Ovary (tissue), 9 donors: ENCODE measurements around the gene GLTPD2. TPM values are rescaled to one million over a fixed set of nuclear protein-coding genes. Genes with fewer than 3 reads are reported as not detected.

Experiments used
- DNase-seq, 5 donors: peaks; one replicate each; pipeline ENCODE4 v3.0.0-alpha.2; 2019 to 2020
- H3K27ac ChIP-seq, 2 donors: fragments of 200-600 bp; one replicate each; pipeline versions ENCODE4 v1.5.1 to v1.8.0; 2019 to 2022
- H3K27me3 ChIP-seq: fragments of 200-600 bp; one replicate; pipeline ENCODE4 v1.8.0; 2022
- H3K36me3 ChIP-seq: fragments of 200-600 bp; sonication (generic); one replicate; pipeline ENCODE4 v1.5.1; 2019
- H3K4me1 ChIP-seq: one replicate; pipeline ENCODE4 v1.8.1; 2013; ENCODE audit warnings: mild to moderate bottlenecking, moderate library complexity; ENCODE audit not compliant: insufficient read depth
- H3K4me3 ChIP-seq: fragments of 200-600 bp; sonication (generic); one replicate; pipeline ENCODE4 v1.5.1; 2017
- H3K9me3 ChIP-seq, 2 donors: fragments of 200-600 bp in 1 of 2; sonication (generic) in 1 of 2; one replicate each; pipeline versions ENCODE4 v1.5.1 to v1.8.1; 2013 to 2019; ENCODE audit warnings: mild to moderate bottlenecking in 1 of 2, moderate library complexity in 1 of 2
- EP300 ChIP-seq: sonication (generic); formaldehyde crosslinking; IDR thresholded peaks from one replicate; pipeline ENCODE4 v1.6.1; 2017; ENCODE audit warnings: antibody characterized with exemption
- POLR2A ChIP-seq: fragments of 450-650 bp; IDR thresholded peaks from one replicate; pipeline ENCODE4 v1.6.1; 2017; ENCODE audit warnings: antibody characterized with exemption, mild to moderate bottlenecking, moderate library complexity
- WGBS, 3 donors: extraction: QIAGEN DNeasy Blood & Tissue Kit in 1 of 3; methylation state at CpG; one replicate each; pipeline versions ENCODE4 v1.1.5 to v1.1.7; 2013 to 2017; 5-methylcytosine and 5-hydroxymethylcytosine counted together
- intact Hi-C, 4 donors: fragments of 100-400 bp; cut with DNase I; formaldehyde crosslinking; loops; one replicate each; pipeline versions ENCODE4 v1.11.0 to v1.15.1; 2022 to 2023
- polyA plus RNA-seq, 2 donors: library from polyadenylated mRNA; stranded (reverse); fragments of 200-250 nt in 1 of 2; fragments of 350-450 nt in 1 of 2; fragmentation: Illumina TruSeq in 1 of 2; extraction: RNeasy Lipid Tissue Mini Kit (QIAGEN cat#74804) in 1 of 2; gene quantifications; one replicate each; pipeline ENCODE4 v1.2.3, GENCODE V29; 2013 to 2014
- total RNA-seq, 7 donors: library from RNA; depleted of rRNA in 2 of 7; stranded (reverse); fragments of >200 nt in 2 of 7; fragmentation: NEBNext Ultra II Directional in 3 of 7; extraction: Animal tissue kit (Norgen Biotek cat#: 25700) in 3 of 7; gene quantifications; one replicate each; pipeline versions ENCODE4 v1.1.0 to v1.2.4, GENCODE V29; 2016 to 2023
- TF ChIP-seq, protein P1 (sequence below), 3 donors: fragments of 450-650 bp in 2 of 3; fragments of 200-600 bp in 1 of 3; IDR thresholded peaks; one replicate each; pipeline versions ENCODE4 v1.5.1 to v1.8.0; 2016 to 2022; ENCODE audit warnings: antibody characterized with exemption in 3 of 3, mild to moderate bottlenecking in 1 of 3
- donor health status: DM: no; HTN: no; CAD: no; lungs with moderate emphysema.
- donor health status: DM: no; HTN: no; CAD: no.
- donor health status: Bipolar disorder and iron deficiency.
- donor health status: DM: yes; HTN: yes; CAD: no.
- donor health status: DM: no; HTN: no; CAD: no.
- donor health status: DM: yes; HTN: yes; CAD: no.

The GLTPD2 gene
- total and polyA plus RNA-seq, 9 donors = not detected

DNA sequence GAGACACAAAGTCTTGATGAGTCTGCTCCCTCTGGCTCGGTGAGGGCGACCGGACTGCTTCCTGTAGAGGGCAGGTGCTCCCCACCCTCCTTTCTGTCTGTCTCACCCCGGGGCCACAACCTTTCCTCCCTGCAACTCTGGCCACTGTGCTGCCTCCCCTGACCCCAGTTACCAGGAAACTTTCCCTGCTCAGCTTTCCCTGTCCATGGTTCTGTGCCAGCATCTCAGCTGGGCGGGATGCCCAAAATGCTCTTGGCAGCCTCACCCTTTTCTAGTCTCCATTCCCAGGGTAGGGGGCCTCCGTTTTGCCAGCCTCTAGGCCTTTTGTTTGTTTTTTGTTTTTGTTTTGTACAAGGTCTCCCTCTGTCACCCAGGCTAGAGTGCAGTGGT lies 19.6 kb downstream of the GLTPD2 start:
- no peaks in the 10 kb centered on the region for H3K9me3 ChIP-seq
- no peaks in the 10 kb centered on the region for H3K36me3 ChIP-seq
- no peak overlapping the region for H3K27ac ChIP-seq
- intact Hi-C loops = no loop called here
- no peak overlapping the region for H3K4me3 ChIP-seq
- WGBS, 3 donors = 39 to 54% (median 48%) methylated on average over 6 of the region's 6 CpGs
- peaks cover 8% of the 10 kb centered on the region for H3K4me1 ChIP-seq
- H3K27me3 ChIP-seq = no peaks in the 10 kb centered on the region
- TF ChIP-seq, protein P1, sequence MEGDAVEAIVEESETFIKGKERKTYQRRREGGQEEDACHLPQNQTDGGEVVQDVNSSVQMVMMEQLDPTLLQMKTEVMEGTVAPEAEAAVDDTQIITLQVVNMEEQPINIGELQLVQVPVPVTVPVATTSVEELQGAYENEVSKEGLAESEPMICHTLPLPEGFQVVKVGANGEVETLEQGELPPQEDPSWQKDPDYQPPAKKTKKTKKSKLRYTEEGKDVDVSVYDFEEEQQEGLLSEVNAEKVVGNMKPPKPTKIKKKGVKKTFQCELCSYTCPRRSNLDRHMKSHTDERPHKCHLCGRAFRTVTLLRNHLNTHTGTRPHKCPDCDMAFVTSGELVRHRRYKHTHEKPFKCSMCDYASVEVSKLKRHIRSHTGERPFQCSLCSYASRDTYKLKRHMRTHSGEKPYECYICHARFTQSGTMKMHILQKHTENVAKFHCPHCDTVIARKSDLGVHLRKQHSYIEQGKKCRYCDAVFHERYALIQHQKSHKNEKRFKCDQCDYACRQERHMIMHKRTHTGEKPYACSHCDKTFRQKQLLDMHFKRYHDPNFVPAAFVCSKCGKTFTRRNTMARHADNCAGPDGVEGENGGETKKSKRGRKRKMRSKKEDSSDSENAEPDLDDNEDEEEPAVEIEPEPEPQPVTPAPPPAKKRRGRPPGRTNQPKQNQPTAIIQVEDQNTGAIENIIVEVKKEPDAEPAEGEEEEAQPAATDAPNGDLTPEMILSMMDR (IDR thresholded peaks at IDR 0.05) = no peak
- TF ChIP-seq EP300 = no peak
- TF ChIP-seq POLR2A = no peak
- peak; percentile 26 to 78 (median 63) for DNase-seq

DNA sequence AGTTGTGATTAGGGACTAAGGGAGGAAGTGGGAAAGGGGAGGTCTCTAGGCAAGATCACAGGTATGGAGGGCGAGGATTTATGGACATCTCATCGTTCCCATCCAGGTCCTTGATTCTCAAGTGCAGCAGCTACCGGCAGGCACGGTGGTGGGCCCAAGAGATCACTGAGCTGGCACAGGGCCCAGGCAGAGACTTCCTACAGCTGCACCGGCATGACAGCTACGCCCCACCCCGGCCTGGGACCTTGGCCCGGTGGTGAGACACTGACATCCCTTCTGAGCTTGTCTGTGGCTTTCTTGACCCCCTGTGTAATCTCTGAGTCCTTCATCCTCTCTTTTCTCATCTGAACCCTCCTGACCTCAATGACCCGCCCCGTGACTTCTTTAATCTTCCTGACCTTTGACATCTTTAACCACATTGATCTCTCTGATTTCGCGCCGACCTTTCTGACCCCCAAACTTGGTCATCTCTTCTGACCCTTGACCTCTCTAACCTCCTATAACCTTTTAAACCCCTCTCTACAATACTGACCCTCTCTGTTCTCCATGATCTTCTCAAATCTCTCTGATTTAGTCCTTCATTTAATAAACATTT lies 22.0 kb downstream of the GLTPD2 start:
- no peak overlapping the region for H3K27ac ChIP-seq
- H3K9me3 ChIP-seq = no peaks in the 10 kb centered on the region
- WGBS, 3 donors = 59 to 62% (median 62%) methylated on average over 13 of the region's 13 CpGs
- no peak overlapping the region for H3K4me3 ChIP-seq
- intact Hi-C loops = no loop called here
- H3K4me1 ChIP-seq = peaks cover 8% of the 10 kb centered on the region
- H3K27me3 ChIP-seq = no peaks in the 10 kb centered on the region
- H3K36me3 ChIP-seq = no peaks in the 10 kb centered on the region
- DNase-seq = no peak
- TF ChIP-seq POLR2A (no peak), EP300 (no peak)
- TF ChIP-seq, protein P1 (IDR thresholded peaks at IDR 0.05) = no peak

DNA sequence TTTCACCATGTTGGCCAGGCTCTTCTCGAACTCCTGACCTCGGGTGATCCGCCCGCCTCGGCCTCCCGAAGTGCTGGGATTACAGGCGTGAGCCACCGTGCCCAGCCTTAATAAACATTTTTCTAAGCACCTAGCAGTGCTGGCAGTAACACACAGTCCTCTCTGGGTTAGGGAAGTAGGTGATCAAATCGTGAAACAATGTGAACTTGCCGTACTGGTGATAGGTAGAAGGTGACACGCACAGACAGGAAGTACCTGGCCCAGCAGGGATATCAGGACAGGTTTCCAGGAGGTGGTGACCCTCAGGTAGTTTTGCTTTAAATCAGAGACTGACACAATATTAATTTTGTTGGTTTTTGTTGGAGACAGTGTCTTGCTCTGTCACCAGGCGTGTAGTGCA lies 22.7 kb downstream of the GLTPD2 start:
- Histone ChIP-seq H3K9me3 (no peaks in the 10 kb centered on the region), H3K4me3 (no peak overlapping the region), H3K27ac (no peak overlapping the region), H3K4me1 (peaks cover 7% of the 10 kb centered on the region), H3K27me3 (no peaks in the 10 kb centered on the region), H3K36me3 (no peaks in the 10 kb centered on the region)
- WGBS, 3 donors = 88 to 96% (median 96%) methylated on average over 12 of the region's 12 CpGs
- no peak for DNase-seq
- intact Hi-C loops = no loop called here
- TF ChIP-seq, protein P1 (IDR thresholded peaks at IDR 0.05) = no peak
- TF ChIP-seq POLR2A (no peak), EP300 (no peak)

DNA sequence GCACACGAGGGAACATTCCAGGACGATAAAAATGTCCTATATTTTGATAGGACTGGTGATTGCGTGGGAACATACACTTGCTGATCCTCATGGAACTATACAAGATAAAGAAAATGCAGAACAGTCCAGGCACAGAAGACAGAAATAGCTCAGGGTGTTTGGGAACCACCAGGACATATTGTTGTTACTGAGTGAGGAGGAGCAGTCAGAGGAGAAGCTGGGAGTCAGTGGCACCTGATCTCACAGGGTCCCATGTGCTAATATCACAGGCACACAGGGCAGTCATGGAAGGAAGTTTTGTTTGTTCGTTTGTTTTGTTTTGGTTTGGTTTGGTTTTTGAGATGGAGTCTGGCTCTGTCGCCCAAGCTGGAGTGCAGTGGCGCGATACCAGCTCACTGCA lies 23.9 kb downstream of the GLTPD2 start:
- Histone ChIP-seq H3K27ac (no peak overlapping the region), H3K27me3 (no peaks in the 10 kb centered on the region), H3K36me3 (no peaks in the 10 kb centered on the region), H3K4me3 (no peak overlapping the region), H3K4me1 (peaks cover 5% of the 10 kb centered on the region), H3K9me3 (no peaks in the 10 kb centered on the region)
- TF ChIP-seq POLR2A = no peak
- no peak for TF ChIP-seq EP300
- TF ChIP-seq, protein P1 (IDR thresholded peaks at IDR 0.05) = no peak
- DNase-seq = no peak
- 79 to 88% (median 81%) methylated on average over 7 of the region's 7 CpGs for WGBS, 3 donors
- intact Hi-C loops = no loop called here
